ENCODE measurements around the gene NUDT3. TPM values are rescaled to one million over a fixed set of nuclear protein-coding genes. Genes with fewer than 3 reads are reported as not detected.

Gene NUDT3
- total and polyA plus RNA-seq, 9 of the 15 experiments (the other 6 are each of a cell fraction or from before 2014, with no cell fraction given) = 5.4 to 81.2 (median 56.4) TPM

- 0 out of 2 replicates have a peak, but pooled peaks have one; percentile 91 for TF ChIP-seq RERE (CRISPR knock-in tag; IDR thresholded peaks at IDR 0.05; ENCODE audit: borderline replicate concordance)
- peak; percentile 74 for TF ChIP-seq POLR2A (conservative IDR thresholded peaks at IDR 0.05)
- 0 out of 4 replicates have a peak, but pooled peaks of 1 of the 2 experiments have one; percentile 22 for TF ChIP-seq KDM4B (IDR thresholded peaks at IDR 0.05; ENCODE audit: borderline replicate concordance in 2 of 2, low read depth in 1 of 2)
- 0 out of 2 replicates have a peak, but pooled peaks have one; percentile 19 for TF ChIP-seq CREB1 (IDR thresholded peaks at IDR 0.05)
- peak; percentile 4; the same call in 1 of the 2 replicates for TF ChIP-seq CREB1 (CRISPR knock-in tag; IDR thresholded peaks at IDR 0.05)
- TF ChIP-seq SPI1 (IDR thresholded peaks at IDR 0.05; ENCODE audit: borderline replicate concordance, low read depth, low read length) = no peak
- no peak for TF ChIP-seq CHD4 (IDR thresholded peaks at IDR 0.05; ENCODE audit: insufficient read depth, insufficient replicate concordance, low read depth, low read length, poor library complexity, severe bottlenecking)
- peak; percentile 79; the same call in 1 of the 2 replicates for TF ChIP-seq JUN (IDR thresholded peaks at IDR 0.05; ENCODE audit: borderline replicate concordance, low read depth, low read length)
- no peak for TF ChIP-seq JUN (CRISPR knock-in tag; IDR thresholded peaks at IDR 0.05; ENCODE audit: borderline replicate concordance)
- TF ChIP-seq ZNF639 (CRISPR knock-in tag; conservative IDR thresholded peaks at IDR 0.05 in 1 of 2, IDR thresholded peaks at IDR 0.05 in 1 of 2) = peak in 1 of 2 experiments; percentile 17; a peak in 1 of 4 replicates
- TF ChIP-seq ATF7 (IDR thresholded peaks at IDR 0.05) = peak; percentile 95
Measured at GRCh38 chr6:34248198-34248726, 144.2 kb downstream of the NUDT3 start (continued).
